Measurements from ENCODE around the gene TCERG1L. TPM values are rescaled to one million over a fixed set of nuclear protein-coding genes. Genes with fewer than 3 reads are reported as not detected.

Gene TCERG1L
- total and polyA plus RNA-seq, 2 experiments from 2014 or later, result not detected

- Histone ChIP-seq H4K20me1 (ENCODE audit: insufficient read depth) (no peaks in the 10 kb centered on the region), H3K9ac (no peak overlapping the region), H3K4me2 (ENCODE audit: unreplicated experiment) (no peak overlapping the region), H3K9me3 (ENCODE audit: low read depth) (no peaks in the 10 kb centered on the region), H3F3A (ENCODE audit: insufficient read depth) (no peaks in the 10 kb centered on the region), H3K9me2 (ENCODE audit: insufficient read depth) (no peaks in the 10 kb centered on the region), H3K4me1 (ENCODE audit: insufficient read depth) (no peaks in the 10 kb centered on the region), H3K36me3 (ENCODE audit: low read depth) (no peaks in the 10 kb centered on the region), H2AFZ (no peak overlapping the region), H3K79me2 (ENCODE audit: insufficient read depth) (no peaks in the 10 kb centered on the region), H3K4me3 (no peak overlapping the region), H3K27me3 (replicated peaks; ENCODE audit: insufficient read depth) (no peaks in the 10 kb centered on the region), H3K27ac (no peak overlapping the region)
- no peak for DNase-seq
- in situ Hi-C loops (cut with MboI), result no loop called here
- no peak for TF ChIP-seq EZH2 (IDR thresholded peaks at IDR 0.05; ENCODE audit: insufficient read depth, poor library complexity, severe bottlenecking)
- 10 to 15% methylated on average over 6 to 10 of the region's 10 CpGs for WGBS, 2 experiments (ENCODE audit: low coverage in 1 of 2, low lambda C conversion rate in 2 of 2, missing lambda C conversion rate in 2 of 2)
These were observed 100.4 kb downstream of the TCERG1L start for GRCh38 chr10:131211146-131211545.

DNA sequence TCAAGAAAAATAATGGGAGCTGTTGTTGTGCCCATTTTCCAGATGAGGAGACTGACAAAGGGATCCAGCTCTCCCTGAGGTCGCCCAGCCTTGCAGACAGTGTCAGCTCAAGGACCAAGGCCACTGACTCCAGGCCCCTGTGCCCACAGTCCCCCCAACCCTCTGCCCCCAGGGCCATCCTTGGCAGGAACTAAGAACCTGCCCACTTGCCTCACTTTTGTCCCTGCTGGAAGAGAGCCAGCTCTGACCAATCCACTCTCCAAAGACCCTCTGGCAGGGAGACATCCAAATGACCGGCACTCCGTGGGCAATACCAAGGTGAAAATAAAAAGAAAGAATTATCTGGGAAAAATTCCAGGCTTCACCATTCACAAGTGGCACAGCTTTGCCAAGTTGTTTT, 101.3 kb downstream of the TCERG1L start:
- no peak overlapping the region for H2AFZ ChIP-seq
- no peaks in the 10 kb centered on the region for H3K36me3 ChIP-seq (ENCODE audit: low read depth)
- no peak overlapping the region for H3K9ac ChIP-seq
- WGBS, 2 experiments (ENCODE audit: low coverage in 1 of 2, low lambda C conversion rate in 2 of 2, missing lambda C conversion rate in 2 of 2), result 36 to 39% methylated on average over 3 of the region's 3 CpGs
- DNase-seq, result no peak
- no peaks in the 10 kb centered on the region for H3K9me2 ChIP-seq (ENCODE audit: insufficient read depth)
- no peak overlapping the region for H3K4me2 ChIP-seq (ENCODE audit: unreplicated experiment)
- H4K20me1 ChIP-seq (ENCODE audit: insufficient read depth), result no peaks in the 10 kb centered on the region
- no peaks in the 10 kb centered on the region for H3K27me3 ChIP-seq (replicated peaks; ENCODE audit: insufficient read depth)
- no peaks in the 10 kb centered on the region for H3K79me2 ChIP-seq (ENCODE audit: insufficient read depth)
- no peaks in the 10 kb centered on the region for H3K4me1 ChIP-seq (ENCODE audit: insufficient read depth)
- H3K4me3 ChIP-seq, result no peak overlapping the region
- H3K9me3 ChIP-seq (ENCODE audit: low read depth), result no peaks in the 10 kb centered on the region
- no peaks in the 10 kb centered on the region for H3F3A ChIP-seq (ENCODE audit: insufficient read depth)
- TF ChIP-seq EZH2phosphoT487 (IDR thresholded peaks at IDR 0.05; ENCODE audit: insufficient read depth, low read depth) (no peak), EZH2 (IDR thresholded peaks at IDR 0.05; ENCODE audit: insufficient read depth, poor library complexity, severe bottlenecking) (no peak)
- no peak overlapping the region for H3K27ac ChIP-seq
- in situ Hi-C loops (cut with MboI), result no loop called here

DNA sequence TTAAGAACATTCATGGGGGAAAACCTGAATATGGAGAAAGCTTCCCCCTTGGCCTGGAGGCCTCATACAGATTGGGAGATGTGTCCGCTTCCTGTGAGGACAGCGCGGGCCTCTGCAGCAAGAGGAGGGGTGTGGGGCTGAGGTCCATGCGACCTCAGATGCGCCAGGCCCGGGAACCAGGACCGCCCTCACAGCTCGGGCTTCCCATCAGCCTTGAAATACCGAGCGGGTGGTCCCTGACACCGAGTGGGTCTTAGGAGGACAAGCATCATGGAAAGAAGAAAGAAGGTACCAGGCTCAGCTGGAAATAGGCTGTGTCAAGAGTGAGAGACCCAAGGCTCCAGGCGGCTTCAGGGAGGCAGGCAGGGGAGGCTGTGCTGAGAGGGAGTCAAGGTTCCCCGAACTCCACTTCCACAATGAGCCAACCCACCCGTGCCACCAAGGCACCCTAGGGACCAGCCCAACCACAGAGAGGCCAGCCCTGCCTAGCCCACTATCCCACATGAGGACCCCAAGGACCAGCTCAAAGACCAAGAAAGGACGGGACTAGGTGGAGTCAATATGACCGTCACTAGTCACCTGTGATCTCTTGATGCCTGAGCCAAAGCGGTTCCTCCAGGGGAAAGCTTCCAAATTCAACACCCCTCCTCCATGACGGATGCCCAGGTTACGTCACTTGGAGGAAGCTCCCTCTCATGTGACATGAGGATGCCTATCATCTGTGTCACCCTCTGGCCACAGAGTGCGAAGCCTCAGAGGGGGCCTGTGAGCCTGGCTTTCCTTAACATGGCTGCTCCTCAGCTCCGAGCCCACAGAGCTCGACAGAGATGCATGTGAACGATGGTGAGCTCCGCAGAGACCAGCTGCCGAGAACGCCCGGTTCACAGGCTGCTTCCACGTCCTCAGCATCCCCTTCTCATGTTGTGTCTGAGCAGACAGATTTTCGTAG, 103.7 kb downstream of the TCERG1L start:
- Histone ChIP-seq H3K36me3 (ENCODE audit: low read depth) (no peaks in the 10 kb centered on the region), H4K20me1 (ENCODE audit: insufficient read depth) (no peaks in the 10 kb centered on the region), H3K9me2 (ENCODE audit: insufficient read depth) (no peaks in the 10 kb centered on the region), H3K4me2 (ENCODE audit: unreplicated experiment) (no peak overlapping the region), H3K27ac (no peak overlapping the region), H2AFZ (no peak overlapping the region), H3F3A (ENCODE audit: insufficient read depth) (no peaks in the 10 kb centered on the region), H3K4me3 (no peak overlapping the region), H3K9me3 (ENCODE audit: low read depth) (no peaks in the 10 kb centered on the region), H3K79me2 (ENCODE audit: insufficient read depth) (no peaks in the 10 kb centered on the region), H3K9ac (no peak overlapping the region), H3K27me3 (replicated peaks; ENCODE audit: insufficient read depth) (no peaks in the 10 kb centered on the region), H3K4me1 (ENCODE audit: insufficient read depth) (no peaks in the 10 kb centered on the region)
- DNase-seq, result no peak
- in situ Hi-C loops (cut with MboI), result no loop called here
- TF ChIP-seq EZH2phosphoT487 (IDR thresholded peaks at IDR 0.05; ENCODE audit: insufficient read depth, low read depth), result no peak
- no peak for TF ChIP-seq EZH2 (IDR thresholded peaks at IDR 0.05; ENCODE audit: insufficient read depth, poor library complexity, severe bottlenecking)
- 52 to 55% methylated on average over 29 of the region's 29 CpGs for WGBS, 2 experiments (ENCODE audit: low coverage in 1 of 2, low lambda C conversion rate in 2 of 2, missing lambda C conversion rate in 2 of 2)

DNA sequence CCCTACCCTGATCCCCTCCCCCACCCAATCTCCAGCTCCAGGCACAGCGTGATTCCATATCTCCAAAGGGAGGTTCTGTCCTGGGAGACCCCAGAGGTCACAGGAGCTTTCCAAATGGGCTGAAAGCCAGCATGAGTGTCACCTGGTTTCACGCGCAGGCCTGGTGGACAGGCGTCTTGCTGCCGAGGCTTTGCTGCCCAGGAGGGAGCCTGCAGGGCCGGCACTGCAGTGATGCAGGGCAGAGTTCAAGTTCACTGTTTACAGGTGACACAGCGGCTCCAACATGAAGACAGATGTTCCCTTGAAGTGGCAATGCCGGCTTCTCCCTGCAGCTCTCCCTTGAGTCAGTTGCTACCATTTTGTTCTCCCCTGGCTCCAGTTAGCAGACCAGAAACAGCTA, 104.3 kb downstream of the TCERG1L start:
- no peaks in the 10 kb centered on the region for H3K9me3 ChIP-seq (ENCODE audit: low read depth)
- DNase-seq, result no peak
- no peak overlapping the region for H3K4me2 ChIP-seq (ENCODE audit: unreplicated experiment)
- H2AFZ ChIP-seq, result no peak overlapping the region
- no peak overlapping the region for H3K9ac ChIP-seq
- H3K36me3 ChIP-seq (ENCODE audit: low read depth), result no peaks in the 10 kb centered on the region
- H3K27me3 ChIP-seq (replicated peaks; ENCODE audit: insufficient read depth), result no peaks in the 10 kb centered on the region
- no peak overlapping the region for H3K4me3 ChIP-seq
- no peaks in the 10 kb centered on the region for H4K20me1 ChIP-seq (ENCODE audit: insufficient read depth)
- H3K4me1 ChIP-seq (ENCODE audit: insufficient read depth), result no peaks in the 10 kb centered on the region
- H3K9me2 ChIP-seq (ENCODE audit: insufficient read depth), result no peaks in the 10 kb centered on the region
- 53 to 60% methylated on average over 8 of the region's 8 CpGs for WGBS, 2 experiments (ENCODE audit: low coverage in 1 of 2, low lambda C conversion rate in 2 of 2, missing lambda C conversion rate in 2 of 2)
- in situ Hi-C loops (cut with MboI), result no loop called here
- no peaks in the 10 kb centered on the region for H3F3A ChIP-seq (ENCODE audit: insufficient read depth)
- TF ChIP-seq EZH2phosphoT487 (IDR thresholded peaks at IDR 0.05; ENCODE audit: insufficient read depth, low read depth), result no peak
- no peak for TF ChIP-seq EZH2 (IDR thresholded peaks at IDR 0.05; ENCODE audit: insufficient read depth, poor library complexity, severe bottlenecking)
- H3K27ac ChIP-seq, result no peak overlapping the region
- H3K79me2 ChIP-seq (ENCODE audit: insufficient read depth), result no peaks in the 10 kb centered on the region
